Measurements from ENCODE around the gene SPAG8. TPM values are rescaled to one million over a fixed set of nuclear protein-coding genes. Genes with fewer than 3 reads are reported as not detected.
A peak's percentile ranks its signal among the peaks of the same experiment; 100 is the strongest.

The SPAG8 gene
- total and polyA plus RNA-seq, 10 of the 15 experiments (the other 5 are each of a cell fraction or from before 2014, with no cell fraction given), result 0.40 to 1.1 (median 0.72) TPM

DNA sequence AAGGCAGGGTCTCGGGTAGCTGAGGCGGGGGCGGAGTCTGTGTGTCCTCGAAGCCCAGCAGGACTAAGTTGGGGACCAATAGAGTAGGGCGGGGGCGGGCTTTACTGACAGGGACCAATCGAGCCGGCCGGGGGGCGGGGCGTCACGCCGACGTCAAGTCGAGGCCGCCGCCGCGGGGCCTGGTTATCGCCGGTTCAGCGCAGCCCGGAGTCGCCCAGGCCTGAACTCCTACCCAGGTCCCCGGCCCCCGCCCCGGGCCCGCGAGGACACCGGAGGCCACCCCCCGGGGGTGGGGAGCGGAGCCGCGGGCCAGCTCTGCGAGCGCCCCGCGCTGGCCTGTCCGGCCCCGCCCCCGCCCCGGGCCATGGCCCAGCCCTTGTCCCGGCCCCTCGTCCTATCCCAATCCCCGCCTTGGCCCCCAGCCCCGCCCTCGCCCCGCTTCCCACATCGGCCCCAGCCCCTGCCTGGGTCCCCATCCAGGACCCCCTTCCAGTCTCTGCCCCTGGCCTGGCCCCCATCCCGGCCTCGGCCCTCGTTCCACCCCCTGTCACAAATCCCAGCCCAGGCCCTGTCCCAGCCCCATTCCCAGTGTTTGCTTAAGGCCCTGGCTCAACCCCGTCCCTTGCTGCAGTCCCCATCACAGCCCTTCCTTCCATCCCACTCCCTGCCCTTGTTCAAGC, 17.2 kb upstream of the SPAG8 start, which contains the start of gene TMEM8B (continued):
- TF ChIP-seq, protein P1, sequence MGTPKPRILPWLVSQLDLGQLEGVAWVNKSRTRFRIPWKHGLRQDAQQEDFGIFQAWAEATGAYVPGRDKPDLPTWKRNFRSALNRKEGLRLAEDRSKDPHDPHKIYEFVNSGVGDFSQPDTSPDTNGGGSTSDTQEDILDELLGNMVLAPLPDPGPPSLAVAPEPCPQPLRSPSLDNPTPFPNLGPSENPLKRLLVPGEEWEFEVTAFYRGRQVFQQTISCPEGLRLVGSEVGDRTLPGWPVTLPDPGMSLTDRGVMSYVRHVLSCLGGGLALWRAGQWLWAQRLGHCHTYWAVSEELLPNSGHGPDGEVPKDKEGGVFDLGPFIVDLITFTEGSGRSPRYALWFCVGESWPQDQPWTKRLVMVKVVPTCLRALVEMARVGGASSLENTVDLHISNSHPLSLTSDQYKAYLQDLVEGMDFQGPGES (IDR thresholded peaks at IDR 0.05), result no peak
- TF ChIP-seq, protein P2, sequence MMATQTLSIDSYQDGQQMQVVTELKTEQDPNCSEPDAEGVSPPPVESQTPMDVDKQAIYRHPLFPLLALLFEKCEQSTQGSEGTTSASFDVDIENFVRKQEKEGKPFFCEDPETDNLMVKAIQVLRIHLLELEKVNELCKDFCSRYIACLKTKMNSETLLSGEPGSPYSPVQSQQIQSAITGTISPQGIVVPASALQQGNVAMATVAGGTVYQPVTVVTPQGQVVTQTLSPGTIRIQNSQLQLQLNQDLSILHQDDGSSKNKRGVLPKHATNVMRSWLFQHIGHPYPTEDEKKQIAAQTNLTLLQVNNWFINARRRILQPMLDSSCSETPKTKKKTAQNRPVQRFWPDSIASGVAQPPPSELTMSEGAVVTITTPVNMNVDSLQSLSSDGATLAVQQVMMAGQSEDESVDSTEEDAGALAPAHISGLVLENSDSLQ (IDR thresholded peaks at IDR 0.05), result peak; percentile 71
- TF ChIP-seq ZZZ3 (IDR thresholded peaks at IDR 0.05; ENCODE audit: control insufficient read depth, insufficient read length, low read depth) (no peak), HCFC1 (IDR thresholded peaks at IDR 0.05; ENCODE audit: low read length) (no peak), POU2F2 (IDR thresholded peaks at IDR 0.05; ENCODE audit: borderline replicate concordance, low read depth, low read length) (no peak), CHD1 (IDR thresholded peaks at IDR 0.05; ENCODE audit: low read depth, low read length) (no peak), RB1 (IDR thresholded peaks at IDR 0.05; ENCODE audit: borderline replicate concordance) (no peak), CREB1 (IDR thresholded peaks at IDR 0.05; ENCODE audit: low read depth) (peak; percentile 88), CREM (IDR thresholded peaks at IDR 0.05; ENCODE audit: low read depth) (peak; percentile 57; the same call in 1 of the 2 replicates), CBFB (IDR thresholded peaks at IDR 0.05; ENCODE audit: low read depth) (no peak), RFX5 (IDR thresholded peaks at IDR 0.05; ENCODE audit: low read depth, low read length) (peak; percentile 13; the same call in 1 of the 2 replicates), PML (IDR thresholded peaks at IDR 0.05; ENCODE audit: low read length) (no peak), CHD2 (IDR thresholded peaks at IDR 0.05; ENCODE audit: borderline replicate concordance, low read depth, low read length) (peak; percentile 24; the same call in 1 of the 2 replicates), IRF4 (IDR thresholded peaks at IDR 0.05; ENCODE audit: low read depth, low read length) (no peak), POLR2AphosphoS2 (IDR thresholded peaks at IDR 0.05; ENCODE audit: low read depth, low read length) (no peak), IKZF2 (IDR thresholded peaks at IDR 0.05) (no peak), NFYB (IDR thresholded peaks at IDR 0.05; ENCODE audit: insufficient read depth, low read depth, low read length) (peak; percentile 92), YY1 (IDR thresholded peaks at IDR 0.05; ENCODE audit: low read depth, low read length) (0 out of 2 replicates have a peak, but pooled peaks have one; percentile 31), EP300 (IDR thresholded peaks at IDR 0.05; ENCODE audit: borderline replicate concordance in 1 of 2, control insufficient read depth in 1 of 2, low read depth in 2 of 2, low read length in 2 of 2) (no peak), KAT2A (conservative IDR thresholded peaks at IDR 0.05; ENCODE audit: control insufficient read depth, low read depth, low read length) (no peak), SUPT20H (IDR thresholded peaks at IDR 0.05; ENCODE audit: borderline replicate concordance, control insufficient read depth, low read depth, low read length) (no peak), SMAD1 (IDR thresholded peaks at IDR 0.05; ENCODE audit: low read depth, partially characterized antibody) (no peak)
- TF ChIP-seq, protein P3, sequence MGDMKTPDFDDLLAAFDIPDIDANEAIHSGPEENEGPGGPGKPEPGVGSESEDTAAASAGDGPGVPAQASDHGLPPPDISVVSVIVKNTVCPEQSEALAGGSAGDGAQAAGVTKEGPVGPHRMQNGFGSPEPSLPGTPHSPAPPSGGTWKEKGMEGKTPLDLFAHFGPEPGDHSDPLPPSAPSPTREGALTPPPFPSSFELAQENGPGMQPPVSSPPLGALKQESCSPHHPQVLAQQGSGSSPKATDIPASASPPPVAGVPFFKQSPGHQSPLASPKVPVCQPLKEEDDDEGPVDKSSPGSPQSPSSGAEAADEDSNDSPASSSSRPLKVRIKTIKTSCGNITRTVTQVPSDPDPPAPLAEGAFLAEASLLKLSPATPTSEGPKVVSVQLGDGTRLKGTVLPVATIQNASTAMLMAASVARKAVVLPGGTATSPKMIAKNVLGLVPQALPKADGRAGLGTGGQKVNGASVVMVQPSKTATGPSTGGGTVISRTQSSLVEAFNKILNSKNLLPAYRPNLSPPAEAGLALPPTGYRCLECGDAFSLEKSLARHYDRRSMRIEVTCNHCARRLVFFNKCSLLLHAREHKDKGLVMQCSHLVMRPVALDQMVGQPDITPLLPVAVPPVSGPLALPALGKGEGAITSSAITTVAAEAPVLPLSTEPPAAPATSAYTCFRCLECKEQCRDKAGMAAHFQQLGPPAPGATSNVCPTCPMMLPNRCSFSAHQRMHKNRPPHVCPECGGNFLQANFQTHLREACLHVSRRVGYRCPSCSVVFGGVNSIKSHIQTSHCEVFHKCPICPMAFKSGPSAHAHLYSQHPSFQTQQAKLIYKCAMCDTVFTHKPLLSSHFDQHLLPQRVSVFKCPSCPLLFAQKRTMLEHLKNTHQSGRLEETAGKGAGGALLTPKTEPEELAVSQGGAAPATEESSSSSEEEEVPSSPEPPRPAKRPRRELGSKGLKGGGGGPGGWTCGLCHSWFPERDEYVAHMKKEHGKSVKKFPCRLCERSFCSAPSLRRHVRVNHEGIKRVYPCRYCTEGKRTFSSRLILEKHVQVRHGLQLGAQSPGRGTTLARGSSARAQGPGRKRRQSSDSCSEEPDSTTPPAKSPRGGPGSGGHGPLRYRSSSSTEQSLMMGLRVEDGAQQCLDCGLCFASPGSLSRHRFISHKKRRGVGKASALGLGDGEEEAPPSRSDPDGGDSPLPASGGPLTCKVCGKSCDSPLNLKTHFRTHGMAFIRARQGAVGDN (IDR thresholded peaks at IDR 0.05), result no peak
- TF ChIP-seq, protein P4, sequence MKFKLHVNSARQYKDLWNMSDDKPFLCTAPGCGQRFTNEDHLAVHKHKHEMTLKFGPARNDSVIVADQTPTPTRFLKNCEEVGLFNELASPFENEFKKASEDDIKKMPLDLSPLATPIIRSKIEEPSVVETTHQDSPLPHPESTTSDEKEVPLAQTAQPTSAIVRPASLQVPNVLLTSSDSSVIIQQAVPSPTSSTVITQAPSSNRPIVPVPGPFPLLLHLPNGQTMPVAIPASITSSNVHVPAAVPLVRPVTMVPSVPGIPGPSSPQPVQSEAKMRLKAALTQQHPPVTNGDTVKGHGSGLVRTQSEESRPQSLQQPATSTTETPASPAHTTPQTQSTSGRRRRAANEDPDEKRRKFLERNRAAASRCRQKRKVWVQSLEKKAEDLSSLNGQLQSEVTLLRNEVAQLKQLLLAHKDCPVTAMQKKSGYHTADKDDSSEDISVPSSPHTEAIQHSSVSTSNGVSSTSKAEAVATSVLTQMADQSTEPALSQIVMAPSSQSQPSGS (IDR thresholded peaks at IDR 0.05; ENCODE audit: low read length), result no peak

Measured in GM12878 (cell line).